Kidney (tissue), 14 donors: Measurements from ENCODE around the gene NUMB. TPM values are rescaled to one million over a fixed set of nuclear protein-coding genes. Genes with fewer than 3 reads are reported as not detected.

Experiments
- DNase-seq, 5 donors: peaks; one replicate each; pipeline ENCODE4 v3.0.0-alpha.2; 2013 to 2020
- FAIRE-seq: peaks from 2 replicates; lab custom pipeline; 2012; peaks lifted over from hg19 to GRCh38; lab: Jason Lieb, UNC
- H3K27ac ChIP-seq, 2 donors: one replicate each; pipeline ENCODE4 v1.7.0; 2013; ENCODE audit warnings: low read depth in 2 of 2, low read length in 2 of 2, inconsistent platforms in 1 of 2
- H3K27me3 ChIP-seq: one replicate; pipeline ENCODE4 v1.7.1; 2013; ENCODE audit warnings: low read length, inconsistent platforms; ENCODE audit not compliant: control insufficient read depth, insufficient read depth
- H3K36me3 ChIP-seq, 3 donors: one replicate each; pipeline versions ENCODE4 v1.7.0 to v1.7.1; 2013; ENCODE audit warnings: low read length in 3 of 3, control low read depth in 1 of 3, inconsistent platforms in 1 of 3; ENCODE audit not compliant: insufficient read depth in 3 of 3, control insufficient read depth in 2 of 3
- H3K4me1 ChIP-seq, 3 donors: one replicate each; pipeline versions ENCODE4 v1.7.0 to v1.7.1; 2013; ENCODE audit warnings: low read length in 3 of 3, inconsistent platforms in 1 of 3, low read depth in 1 of 3; ENCODE audit not compliant: control insufficient read depth in 2 of 3, insufficient read depth in 2 of 3
- H3K4me3 ChIP-seq, 3 donors: one replicate each; pipeline versions ENCODE4 v1.7.0 to v1.8.1; 2013; ENCODE audit warnings: low read length in 3 of 3, control low read depth in 1 of 3, inconsistent platforms in 1 of 3
- H3K9ac ChIP-seq, 3 donors: one replicate each; pipeline versions ENCODE4 v1.7.0 to v1.7.1; 2013; ENCODE audit warnings: low read length in 3 of 3, control low read depth in 1 of 3, inconsistent platforms in 1 of 3
- H3K9me3 ChIP-seq, 3 donors: one replicate each; pipeline versions ENCODE4 v1.7.0 to v1.7.1; 2013; ENCODE audit warnings: low read length in 3 of 3, control low read depth in 1 of 3, inconsistent platforms in 1 of 3; ENCODE audit not compliant: control insufficient read depth in 2 of 3, insufficient read depth in 1 of 3
- CTCF ChIP-seq: IDR thresholded peaks from 3 replicates; pipeline ENCODE4 v1.5.1; 2012; ENCODE audit warnings: mild to moderate bottlenecking, moderate library complexity, borderline replicate concordance; ENCODE audit not compliant: insufficient read depth; ENCODE audit errors: extremely low read depth
- intact Hi-C: fragments of 100-400 bp; cut with DNase I; formaldehyde crosslinking; loops from one replicate; pipeline ENCODE4 v1.11.1; 2022
- polyA plus RNA-seq: library from polyadenylated mRNA; stranded (reverse); fragments of 350-450 nt; fragmentation: Illumina TruSeq; extraction: RNeasy Lipid Tissue Mini Kit (QIAGEN cat#74804); gene quantifications from one replicate; pipeline ENCODE4 v1.2.3, GENCODE V29; 2014; ENCODE audit warnings: low read depth, low replicate concordance; ENCODE audit not compliant: insufficient read depth
- total RNA-seq: library from RNA; stranded (reverse); fragmentation: NEBNext Ultra II Directional; extraction: Animal tissue kit (Norgen Biotek cat#: 25700); gene quantifications from one replicate; pipeline ENCODE4 v1.2.1, GENCODE V29; 2021
- donor health status: control.
- donor health status: control.
- donor health status: control.
- donor health status: control.
- donor health status: control.
- donor health status: DM: yes; HTN: yes; CAD: no.
- donor health status: Normal renal cell carcinoma (clear cell type).

Gene NUMB
- total and polyA plus RNA-seq, 2 donors from 2014 or later, result 42.4 to 104 TPM

- FAIRE-seq (no peak), DNase-seq (peak in 1 of 5 donors; percentile 29)
- Histone ChIP-seq H3K27ac (no peak overlapping the region), H3K9ac (no peak overlapping the region), H3K4me1 (peaks cover 3 to 26% (median 17%) of the 10 kb centered on the region in 3 donors), H3K36me3 (no peaks in the 10 kb centered on the region), H3K4me3 (no peak overlapping the region), H3K27me3 (no peaks in the 10 kb centered on the region), H3K9me3 (no peaks in the 10 kb centered on the region)
- intact Hi-C loops, result no loop called here
- TF ChIP-seq CTCF, result no peak
Measured at GRCh38 chr14:73232984-73233383, 225.4 kb downstream of the NUMB start.

- H3K9ac ChIP-seq, result no peak overlapping the region
- intact Hi-C loops, result no loop called here
- H3K4me3 ChIP-seq, result no peak overlapping the region
- FAIRE-seq (no peak), DNase-seq (peak in 3 of 5 donors; percentile 55 to 72 (median 57))
- H3K36me3 ChIP-seq, result no peaks in the 10 kb centered on the region
- H3K9me3 ChIP-seq, result no peaks in the 10 kb centered on the region
- H3K27ac ChIP-seq, result no peak overlapping the region
- TF ChIP-seq CTCF, result no peak
- H3K27me3 ChIP-seq, result no peaks in the 10 kb centered on the region
- peaks cover 3 to 32% (median 20%) of the 10 kb centered on the region in 3 donors for H3K4me1 ChIP-seq
Measured at GRCh38 chr14:73231981-73232851, 226.1 kb downstream of the NUMB start.

- H3K4me1 ChIP-seq, result peaks cover 3 to 23% (median 13%) of the 10 kb centered on the region in 3 donors
- H3K27me3 ChIP-seq, result no peaks in the 10 kb centered on the region
- intact Hi-C loops, result no loop called here
- H3K36me3 ChIP-seq, result no peaks in the 10 kb centered on the region
- no peak for DNase-seq
- no peaks in the 10 kb centered on the region for H3K9me3 ChIP-seq
- no peak for TF ChIP-seq CTCF
- no peak overlapping the region for H3K4me3 ChIP-seq
- H3K27ac ChIP-seq, result no peak overlapping the region
- no peak for FAIRE-seq
- no peak overlapping the region for H3K9ac ChIP-seq
Measured at GRCh38 chr14:73230051-73230450, 228.3 kb downstream of the NUMB start.
